HG03108 (cell line): ENCODE results near the gene CALR3.
"Not testable (repeated sequence)": the region's sequence is repeated elsewhere in the genome, so short reads cannot be mapped to it uniquely, and the experiment has no call there.

ENCODE experiments used
- ATAC-seq: cut with Tn5 transposase; IDR thresholded peaks from one replicate; pipeline ENCODE4 v1.9.1; 2021; ENCODE audit warnings: moderate library complexity; ENCODE audit not compliant: unreplicated experiment

Gene CALR3

GRCh38 chr19:16495982-16496612 lies at the start of gene CALR3, which contains the start of gene C19orf44:
Gene CALR3 (minus strand): TSS chr19:16496167. CDS start chr19:16496129, 38 bp downstream.
Gene C19orf44 (plus strand): TSS chr19:16496394. CDS start chr19:16500793, 4,399 bp downstream.
- ATAC-seq = peak; percentile 98

- ATAC-seq = peak; percentile 25
Measured at GRCh38 chr19:16544473-16545231, 48.7 kb upstream of the CALR3 start.

GRCh38 chr19:16543734-16544133 lies 47.8 kb upstream of the CALR3 start:
- not testable (repeated sequence) for ATAC-seq

- no peak for ATAC-seq
Measured at GRCh38 chr19:16542910-16543472, 47.0 kb upstream of the CALR3 start.

GRCh38 chr19:16542045-16542909 lies 46.3 kb upstream of the CALR3 start, which contains the start of gene CHERP:
Gene CHERP (minus strand): TSS chr19:16542437. CDS start chr19:16542378, 59 bp downstream.
- ATAC-seq = peak; percentile 61

GRCh38 chr19:16541526-16542044 lies 45.6 kb upstream of the CALR3 start:
- peak; percentile 2 for ATAC-seq

- no peak for ATAC-seq
Measured at GRCh38 chr19:16540948-16541347, 45.0 kb upstream of the CALR3 start.

- ATAC-seq = no peak
Measured at GRCh38 chr19:16537111-16537510, 41.1 kb upstream of the CALR3 start.

GRCh38 chr19:16536130-16536529 lies 40.2 kb upstream of the CALR3 start:
- no peak for ATAC-seq

GRCh38 chr19:16535381-16535780 lies 39.4 kb upstream of the CALR3 start:
- ATAC-seq = no peak

- no peak for ATAC-seq
Measured at GRCh38 chr19:16532440-16533234, 36.7 kb upstream of the CALR3 start.

GRCh38 chr19:16531380-16531669 lies 35.4 kb upstream of the CALR3 start:
- ATAC-seq = no peak

GRCh38 chr19:16530540-16531379 lies 34.8 kb upstream of the CALR3 start:
- no peak for ATAC-seq

- no peak for ATAC-seq
Measured at GRCh38 chr19:16529466-16530144, 33.6 kb upstream of the CALR3 start.

GRCh38 chr19:16527971-16528521 lies 32.1 kb upstream of the CALR3 start:
- no peak for ATAC-seq

- ATAC-seq = no peak
Measured at GRCh38 chr19:16527334-16527935, 31.5 kb upstream of the CALR3 start.

GRCh38 chr19:16525751-16526481 lies 29.9 kb upstream of the CALR3 start:
- no peak for ATAC-seq
